ENCODE results near the gene PCDHGC3. TPM values are rescaled to one million over a fixed set of nuclear protein-coding genes. Genes with fewer than 3 reads are reported as not detected.

Gene PCDHGC3
- total and polyA plus RNA-seq, 8 donors = 65.4 to 152 (median 118) TPM

- Histone ChIP-seq H3K36me3 (peaks cover 0 to 35% of the 10 kb centered on the region in 2 donors), H3K27me3 (peaks cover 25 to 99% of the 10 kb centered on the region in 2 donors), H3K4me1 (peaks cover 13 to 33% of the 10 kb centered on the region in 2 donors), H3K27ac (no peak within 1 kb of the TSS), H3K4me3 (no peak within 1 kb of the TSS), H3K9me3 (no peaks in the 10 kb centered on the region)
- ATAC-seq (peak; percentile 25), DNase-seq (peak in 1 of 4 donors; percentile 31)
- no peak for TF ChIP-seq CTCF (IDR thresholded peaks at IDR 0.05)
- intact Hi-C loops (cut with DNase I) = no loop called here
These were observed 13.1 kb downstream of the PCDHGC3 start, which contains the start of gene PCDHGC5 for GRCh38 chr5:141488591-141489561. TSS of gene PCDHGC5 (plus strand) at chr5:141489081. CDS start at chr5:141489241, 160 bp downstream.

GRCh38 chr5:141489841-141490240 is 14.1 kb downstream of the PCDHGC3 start:
- ATAC-seq = no peak
- peaks cover 23 to 99% of the 10 kb centered on the region in 2 donors for H3K27me3 ChIP-seq
- TF ChIP-seq CTCF (IDR thresholded peaks at IDR 0.05) = no peak

GRCh38 chr5:141490271-141490670 is 14.5 kb downstream of the PCDHGC3 start:
- Histone ChIP-seq H3K27me3 (peaks cover 19 to 99% of the 10 kb centered on the region in 2 donors), H3K4me1 (peaks cover 8 to 26% of the 10 kb centered on the region in 2 donors), H3K4me3 (no peak overlapping the region), H3K36me3 (peaks cover 0 to 33% of the 10 kb centered on the region in 2 donors), H3K9me3 (no peaks in the 10 kb centered on the region), H3K27ac (no peak overlapping the region)
- ATAC-seq (no peak), DNase-seq (no peak)
- TF ChIP-seq CTCF (IDR thresholded peaks at IDR 0.05) = no peak
- intact Hi-C loops (cut with DNase I) = no loop called here

More at GRCh38 chr5:141489841-141490240, 14.1 kb downstream of the PCDHGC3 start:
- no peak overlapping the region for H3K27ac ChIP-seq
- H3K36me3 ChIP-seq = peaks cover 0 to 35% of the 10 kb centered on the region in 2 donors
- H3K4me3 ChIP-seq = no peak overlapping the region
- H3K4me1 ChIP-seq = peaks cover 8 to 30% of the 10 kb centered on the region in 2 donors
- intact Hi-C loops (cut with DNase I) = no loop called here
- no peak for DNase-seq
- H3K9me3 ChIP-seq = no peaks in the 10 kb centered on the region

GRCh38 chr5:141490771-141491170 is 15.0 kb downstream of the PCDHGC3 start:
- intact Hi-C loops (cut with DNase I) = no loop called here
- Histone ChIP-seq H3K36me3 (peaks cover 0 to 28% of the 10 kb centered on the region in 2 donors), H3K4me3 (no peak overlapping the region), H3K4me1 (peaks cover 8 to 26% of the 10 kb centered on the region in 2 donors), H3K9me3 (no peaks in the 10 kb centered on the region), H3K27ac (no peak overlapping the region), H3K27me3 (peaks cover 15 to 95% of the 10 kb centered on the region in 2 donors)
- ATAC-seq (no peak), DNase-seq (no peak)
- TF ChIP-seq CTCF (IDR thresholded peaks at IDR 0.05) = no peak

Data from left lung (tissue), 10 donors.